NOMO-1 (cell line): Measurements from ENCODE around the gene SCCPDH.
"Not testable (repeated sequence)": the region's sequence is repeated elsewhere in the genome, so short reads cannot be mapped to it uniquely, and the experiment has no call there.

ENCODE experiments used
- DNase-seq, 2 experiments: peaks; one replicate each; lab custom pipeline; 2025; ENCODE audit not compliant: unreplicated experiment in 2 of 2; lab: John Stamatoyannopoulos, UW

SCCPDH gene

GRCh38 chr1:246746155-246746554, 21.9 kb downstream of the SCCPDH start:
- not testable (repeated sequence) for DNase-seq

- no peak for DNase-seq
Measured at GRCh38 chr1:246748006-246748405, 23.8 kb downstream of the SCCPDH start.

GRCh38 chr1:246748867-246749266, 24.7 kb downstream of the SCCPDH start:
- DNase-seq, result no peak

GRCh38 chr1:246750752-246751151, 26.5 kb downstream of the SCCPDH start:
- DNase-seq, result no peak

GRCh38 chr1:246753670-246754535, 29.7 kb downstream of the SCCPDH start:
- peak; percentile 15 to 31 for DNase-seq

- DNase-seq, result no peak
Measured at GRCh38 chr1:246755419-246755818, 31.2 kb downstream of the SCCPDH start.

- DNase-seq, result peak; percentile 11 to 12
Measured at GRCh38 chr1:246760422-246761347, 36.5 kb downstream of the SCCPDH start.

- no peak for DNase-seq
Measured at GRCh38 chr1:246761396-246761795, 37.2 kb downstream of the SCCPDH start.

GRCh38 chr1:246765521-246765920, 41.3 kb downstream of the SCCPDH start:
- DNase-seq, result no peak

- no peak for DNase-seq
Measured at GRCh38 chr1:246768403-246769020, 44.3 kb downstream of the SCCPDH start.

- no peak for DNase-seq
Measured at GRCh38 chr1:246769306-246769705, 45.1 kb downstream of the SCCPDH start.

GRCh38 chr1:246771366-246771765, 47.2 kb downstream of the SCCPDH start:
- no peak for DNase-seq

GRCh38 chr1:246772686-246773085, 48.5 kb downstream of the SCCPDH start:
- DNase-seq, result no peak

- no peak for DNase-seq
Measured at GRCh38 chr1:246773213-246773641, 49.0 kb downstream of the SCCPDH start.

- no peak for DNase-seq
Measured at GRCh38 chr1:246775531-246776385, 51.5 kb downstream of the SCCPDH start.

- no peak for DNase-seq
Measured at GRCh38 chr1:246776923-246777322, 52.7 kb downstream of the SCCPDH start.

- no peak for DNase-seq
Measured at GRCh38 chr1:246778663-246779062, 54.5 kb downstream of the SCCPDH start.

GRCh38 chr1:246779561-246780175, 55.5 kb downstream of the SCCPDH start:
- DNase-seq, result no peak

- no peak for DNase-seq
Measured at GRCh38 chr1:246780264-246780663, 56.1 kb downstream of the SCCPDH start.

- DNase-seq, result no peak
Measured at GRCh38 chr1:246781212-246781611, 57.0 kb downstream of the SCCPDH start.
